MM.1S (cell line): ENCODE results near the gene ACOXL.
A peak's percentile ranks its signal among the peaks of the same experiment; 100 is the strongest.

Experiments used
- DNase-seq: peaks from one replicate; pipeline ENCODE4 v3.0.0-alpha.2; 2015
- H2AFZ ChIP-seq: fragments of 300-600 bp; sonication (generic); 2 replicates; pipeline ENCODE4 v1.6.0; 2016; ENCODE audit warnings: antibody characterized with exemption, low read length
- H3F3A ChIP-seq: fragments of 300-600 bp; sonication (generic); 2 replicates; pipeline ENCODE4 v1.6.1; 2016; ENCODE audit warnings: mild to moderate bottlenecking, antibody characterized with exemption, low read length, moderate library complexity, mixed read lengths; ENCODE audit not compliant: insufficient read depth
- H3K27ac ChIP-seq: fragments of 300-600 bp; sonication (generic); 2 replicates; pipeline ENCODE4 v1.5.1; 2016; ENCODE audit warnings: mild to moderate bottlenecking, low read length
- H3K27me3 ChIP-seq: fragments of 300-600 bp; sonication (generic); replicated peaks from 2 replicates; pipeline ENCODE4 v1.6.0; 2016; ENCODE audit warnings: low read length; ENCODE audit not compliant: insufficient read depth
- H3K36me3 ChIP-seq: fragments of 300-600 bp; sonication (generic); replicated peaks from 2 replicates; pipeline ENCODE4 v1.6.1; 2016; ENCODE audit warnings: mild to moderate bottlenecking, low read length, mixed read lengths; ENCODE audit not compliant: insufficient read depth
- H3K4me1 ChIP-seq: fragments of 300-600 bp; sonication (generic); 2 replicates; pipeline ENCODE4 v1.6.1; 2016; ENCODE audit warnings: low read length, mixed read lengths
- H3K4me2 ChIP-seq: fragments of 300-600 bp; sonication (generic); 2 replicates; pipeline ENCODE4 v1.6.0; 2016; ENCODE audit warnings: low read depth, low read length
- H3K4me3 ChIP-seq: fragments of 300-600 bp; sonication (generic); 2 replicates; pipeline ENCODE4 v1.5.1; 2016; ENCODE audit warnings: low read length, mixed read lengths
- H3K79me2 ChIP-seq: fragments of 300-600 bp; sonication (generic); 2 replicates; pipeline ENCODE4 v1.6.1; 2016; ENCODE audit warnings: mixed run types, low read length, mixed read lengths
- H3K9ac ChIP-seq: fragments of 300-600 bp; sonication (generic); 2 replicates; pipeline ENCODE4 v1.6.1; 2016; ENCODE audit warnings: low read length, mixed read lengths
- H3K9me2 ChIP-seq: fragments of 300-600 bp; sonication (generic); replicated peaks from 2 replicates; pipeline ENCODE4 v1.6.1; 2016; ENCODE audit warnings: mild to moderate bottlenecking, low read length, mixed read lengths; ENCODE audit not compliant: insufficient read depth
- H3K9me3 ChIP-seq: fragments of 300-600 bp; sonication (generic); replicated peaks from 2 replicates; pipeline ENCODE4 v1.6.1; 2016; ENCODE audit warnings: mild to moderate bottlenecking, low read length, mixed read lengths; ENCODE audit not compliant: insufficient read depth
- H4K20me1 ChIP-seq: fragments of 300-600 bp; sonication (generic); 2 replicates; pipeline ENCODE4 v1.6.1; 2016; ENCODE audit warnings: mild to moderate bottlenecking, low read length, moderate library complexity, mixed read lengths; ENCODE audit not compliant: insufficient read depth
- EZH2 ChIP-seq: fragments of 300-600 bp; sonication (generic); optimal IDR thresholded peaks from 2 replicates; pipeline ENCODE3; 2017; ENCODE audit warnings: low read depth, mild to moderate bottlenecking, antibody characterized with exemption, low read length, mixed read lengths
- EZH2phosphoT487 ChIP-seq: fragments of 300-600 bp; sonication (generic); IDR thresholded peaks from 2 replicates; pipeline ENCODE4 v1.6.1; 2018; ENCODE audit warnings: antibody characterized with exemption, low read length
- TF ChIP-seq, protein P1 (sequence below): fragments of 300-600 bp; sonication (generic); IDR thresholded peaks from 2 replicates; pipeline ENCODE4 v1.5.1; 2016; ENCODE audit warnings: antibody characterized with exemption, low read length, mixed read lengths

ACOXL gene

DNA sequence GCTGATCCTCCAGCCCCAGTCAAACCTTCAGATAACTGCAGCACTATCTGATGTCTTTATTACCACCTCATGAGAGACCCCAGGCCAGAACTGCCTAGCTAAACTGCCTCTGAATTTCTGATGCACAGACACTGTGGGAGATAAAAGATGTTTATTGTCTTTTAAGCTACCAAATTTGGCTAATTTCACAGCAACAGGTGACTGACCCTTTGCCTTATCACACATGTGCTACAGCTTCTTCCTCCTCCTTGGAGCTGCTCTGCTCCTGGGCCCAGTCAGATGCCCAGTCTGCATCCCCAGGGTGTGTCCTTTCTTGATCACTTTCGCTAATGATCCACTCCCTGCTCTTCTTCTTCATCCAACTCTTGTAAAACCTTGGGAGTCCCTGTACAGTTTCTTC is 19.6 kb upstream of the ACOXL start:
- DNase-seq, result no peak
- H3K27me3 ChIP-seq, result no peaks in the 10 kb centered on the region
- no peaks in the 10 kb centered on the region for H3K9me3 ChIP-seq
- H3K27ac ChIP-seq, result peak overlapping the region; percentile 71; the same call in 1 of the 2 replicates
- H3K4me3 ChIP-seq, result no peak overlapping the region
- H3K9ac ChIP-seq, result no peak overlapping the region
- no peak overlapping the region for H3K4me2 ChIP-seq
- peaks cover 22% of the 10 kb centered on the region for H3K4me1 ChIP-seq
- H3K9me2 ChIP-seq, result no peaks in the 10 kb centered on the region
- TF ChIP-seq, protein P1, sequence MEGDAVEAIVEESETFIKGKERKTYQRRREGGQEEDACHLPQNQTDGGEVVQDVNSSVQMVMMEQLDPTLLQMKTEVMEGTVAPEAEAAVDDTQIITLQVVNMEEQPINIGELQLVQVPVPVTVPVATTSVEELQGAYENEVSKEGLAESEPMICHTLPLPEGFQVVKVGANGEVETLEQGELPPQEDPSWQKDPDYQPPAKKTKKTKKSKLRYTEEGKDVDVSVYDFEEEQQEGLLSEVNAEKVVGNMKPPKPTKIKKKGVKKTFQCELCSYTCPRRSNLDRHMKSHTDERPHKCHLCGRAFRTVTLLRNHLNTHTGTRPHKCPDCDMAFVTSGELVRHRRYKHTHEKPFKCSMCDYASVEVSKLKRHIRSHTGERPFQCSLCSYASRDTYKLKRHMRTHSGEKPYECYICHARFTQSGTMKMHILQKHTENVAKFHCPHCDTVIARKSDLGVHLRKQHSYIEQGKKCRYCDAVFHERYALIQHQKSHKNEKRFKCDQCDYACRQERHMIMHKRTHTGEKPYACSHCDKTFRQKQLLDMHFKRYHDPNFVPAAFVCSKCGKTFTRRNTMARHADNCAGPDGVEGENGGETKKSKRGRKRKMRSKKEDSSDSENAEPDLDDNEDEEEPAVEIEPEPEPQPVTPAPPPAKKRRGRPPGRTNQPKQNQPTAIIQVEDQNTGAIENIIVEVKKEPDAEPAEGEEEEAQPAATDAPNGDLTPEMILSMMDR, result no peak
- no peak for TF ChIP-seq EZH2
- TF ChIP-seq EZH2phosphoT487, result no peak
- H3K36me3 ChIP-seq, result no peaks in the 10 kb centered on the region
- peaks cover 8% of the 10 kb centered on the region for H3F3A ChIP-seq
- no peaks in the 10 kb centered on the region for H4K20me1 ChIP-seq
- 0 out of 2 replicates have a peak overlapping the region, but pooled peaks have one; percentile 8 for H2AFZ ChIP-seq
- H3K79me2 ChIP-seq, result no peaks in the 10 kb centered on the region

DNA sequence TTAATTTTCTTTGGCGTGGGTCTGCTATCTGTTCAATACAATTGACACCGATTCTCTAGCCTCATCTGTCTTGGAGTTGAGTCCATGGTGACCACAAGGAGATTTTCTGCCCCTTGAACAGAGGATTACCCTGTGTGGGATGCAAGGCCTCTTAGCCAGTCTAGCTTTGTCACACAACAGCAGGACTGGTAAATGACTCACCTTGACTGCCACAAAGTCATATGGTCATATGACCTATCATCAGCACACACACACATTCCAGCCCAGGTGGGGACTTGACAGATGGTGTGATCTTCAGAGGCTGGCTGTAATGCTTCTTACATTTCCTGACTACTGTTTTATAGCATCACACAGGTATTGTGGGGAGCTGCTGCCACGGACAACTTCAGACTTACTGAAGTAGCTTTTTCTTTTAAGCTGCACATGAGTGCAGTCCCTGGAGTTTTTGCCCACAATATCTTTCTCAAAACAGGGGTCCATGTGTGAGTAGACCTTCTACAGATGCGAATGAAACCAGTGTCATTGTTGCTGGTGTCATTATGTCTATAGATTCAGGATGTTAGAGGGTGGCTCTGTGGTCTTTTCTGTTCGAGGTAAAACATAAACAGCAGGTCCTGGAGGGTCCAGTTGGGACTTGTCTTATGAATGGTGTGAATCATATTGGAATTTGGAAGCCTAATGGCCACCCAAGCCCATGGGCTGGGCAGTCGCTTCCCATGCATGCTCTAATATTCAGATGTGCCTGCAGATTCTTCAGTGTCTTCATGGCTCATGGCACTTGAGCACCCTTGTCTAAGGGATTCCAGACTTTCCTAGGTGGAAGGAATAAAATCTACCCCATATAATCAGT is 18.6 kb upstream of the ACOXL start:
- Histone ChIP-seq H3K27ac (peak overlapping the region; percentile 71), H3K36me3 (no peaks in the 10 kb centered on the region), H3K4me1 (peaks cover 22% of the 10 kb centered on the region), H3K9ac (peak overlapping the region; percentile 27; the same call in 1 of the 2 replicates), H3K9me3 (no peaks in the 10 kb centered on the region), H3F3A (peaks cover 8% of the 10 kb centered on the region), H3K9me2 (no peaks in the 10 kb centered on the region), H4K20me1 (no peaks in the 10 kb centered on the region), H3K4me3 (no peak overlapping the region), H2AFZ (peak overlapping the region; percentile 8), H3K79me2 (no peaks in the 10 kb centered on the region), H3K4me2 (peak overlapping the region; percentile 35), H3K27me3 (no peaks in the 10 kb centered on the region)
- TF ChIP-seq EZH2phosphoT487 (no peak), EZH2 (no peak)
- TF ChIP-seq, protein P1, result no peak
- DNase-seq, result peak; percentile 91

DNA sequence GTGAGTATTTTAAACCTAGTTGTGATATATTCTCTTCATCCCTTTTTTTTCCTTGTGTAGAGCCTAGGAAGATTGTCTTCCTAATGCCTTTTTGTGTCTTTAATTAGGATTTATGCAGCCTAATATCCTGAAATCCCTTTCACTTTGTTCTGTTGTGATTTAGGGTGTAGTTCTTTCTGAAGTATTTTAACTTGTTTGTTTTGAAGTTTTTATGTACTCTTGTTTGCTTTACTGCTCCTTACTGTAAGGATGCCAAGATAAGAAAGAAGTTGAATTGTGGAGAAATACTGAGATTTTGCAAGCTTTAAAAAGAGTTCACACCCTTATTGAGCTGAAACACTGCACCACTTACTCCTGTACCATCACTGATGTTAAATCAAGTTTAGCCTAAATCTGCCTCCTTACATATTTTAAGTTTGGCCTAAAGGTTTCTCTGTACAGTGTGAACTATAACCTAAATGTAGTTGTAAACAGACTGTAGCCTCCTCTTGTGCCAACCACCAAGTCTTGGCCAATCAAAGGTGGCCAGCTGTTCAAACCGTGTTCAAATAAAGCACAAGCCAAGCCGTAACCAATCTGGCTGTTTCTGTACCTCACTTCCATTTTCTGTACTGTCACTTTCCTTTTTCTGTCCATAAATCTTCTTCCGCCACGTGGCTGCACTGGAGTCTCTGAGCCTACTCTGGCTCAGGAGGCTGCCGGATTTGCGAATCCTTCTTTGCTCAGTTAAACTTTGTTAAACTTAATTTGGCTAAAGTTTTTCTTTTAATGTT is 17.7 kb upstream of the ACOXL start:
- DNase-seq, result no peak
- H3F3A ChIP-seq, result peaks cover 8% of the 10 kb centered on the region
- no peak overlapping the region for H3K9ac ChIP-seq

More for the DNA sequence above, 17.7 kb upstream of the ACOXL start:
- Histone ChIP-seq H3K27ac (no peak overlapping the region), H3K4me2 (no peak overlapping the region), H4K20me1 (no peaks in the 10 kb centered on the region), H3K36me3 (no peaks in the 10 kb centered on the region), H3K9me2 (no peaks in the 10 kb centered on the region), H3K9me3 (no peaks in the 10 kb centered on the region), H3K27me3 (no peaks in the 10 kb centered on the region), H3K4me3 (no peak overlapping the region), H3K4me1 (peaks cover 22% of the 10 kb centered on the region), H3K79me2 (no peaks in the 10 kb centered on the region), H2AFZ (no peak overlapping the region)
- TF ChIP-seq, protein P1, result no peak
- TF ChIP-seq EZH2, result no peak
- TF ChIP-seq EZH2phosphoT487, result no peak
